Sigmoid colon (tissue), 7 donors: ENCODE measurements around the gene RANGRF. TPM values are rescaled to one million over a fixed set of nuclear protein-coding genes. Genes with fewer than 3 reads are reported as not detected.

Source experiments
- DNase-seq: peaks from one replicate; pipeline ENCODE4 v3.0.0-alpha.2; 2019
- H3K27ac ChIP-seq, 4 donors: fragments of 200-600 bp; sonication (generic); one replicate each; pipeline ENCODE4 v1.5.1; 2016 to 2019; ENCODE audit warnings: mild to moderate bottlenecking in 1 of 4
- H3K27me3 ChIP-seq, 3 donors: fragments of 200-600 bp; sonication (generic); one replicate each; pipeline ENCODE4 v1.5.1; 2019; ENCODE audit warnings: mild to moderate bottlenecking in 1 of 3
- H3K36me3 ChIP-seq, 4 donors: fragments of 200-600 bp; sonication (generic); one replicate each; pipeline ENCODE4 v1.5.1; 2016 to 2019
- H3K4me1 ChIP-seq, 4 donors: fragments of 200-600 bp; sonication (generic); one replicate each; pipeline ENCODE4 v1.5.1; 2017 to 2019
- H3K4me3 ChIP-seq, 4 donors: fragments of 200-600 bp; sonication (generic); one replicate each; pipeline ENCODE4 v1.5.1; 2017 to 2019; ENCODE audit warnings: mild to moderate bottlenecking in 2 of 4, moderate library complexity in 1 of 4
- H3K9me3 ChIP-seq, 4 donors: fragments of 200-600 bp in 3 of 4; sonication (generic) in 3 of 4; one replicate each; pipeline versions ENCODE4 v1.5.1 to v1.6.1; 2013 to 2019
- EP300 ChIP-seq, 4 donors: sonication (generic); formaldehyde crosslinking; IDR thresholded peaks; one replicate each; pipeline ENCODE4 v1.6.1; 2017; ENCODE audit warnings: antibody characterized with exemption in 4 of 4
- POLR2A ChIP-seq, 2 donors: fragments of 450-650 bp; IDR thresholded peaks; one replicate each; pipeline ENCODE4 v1.6.1; 2016; ENCODE audit warnings: antibody characterized with exemption in 2 of 2, mild to moderate bottlenecking in 2 of 2, moderate library complexity in 2 of 2
- POLR2AphosphoS5 ChIP-seq, 4 donors: sonication (generic); formaldehyde crosslinking; IDR thresholded peaks; one replicate each; pipeline ENCODE4 v1.6.1; 2017; ENCODE audit warnings: antibody characterized with exemption in 4 of 4
- WGBS, 2 donors: extraction: QIAGEN DNeasy Blood & Tissue Kit; methylation state at CpG; one replicate each; pipeline ENCODE4 v1.1.7; 2013; 5-methylcytosine and 5-hydroxymethylcytosine counted together
- intact Hi-C: fragments of 100-400 bp; cut with DNase I; formaldehyde crosslinking; loops from one replicate; pipeline ENCODE4 v1.15.1; 2023
- polyA plus RNA-seq, 3 donors: library from polyadenylated mRNA; stranded (reverse); fragments of 200-250 nt; gene quantifications; one replicate each; pipeline ENCODE4 v1.2.3, GENCODE V29; 2013
- total RNA-seq, 4 donors: library from RNA; depleted of rRNA; stranded (reverse); fragments of >200 nt; gene quantifications; one replicate each; pipeline ENCODE4 v1.1.0, GENCODE V29; 2016
- TF ChIP-seq, protein P1 (sequence below), 4 experiments: fragments of 450-650 bp in 3 of 4; fragments of 200-600 bp in 1 of 4; IDR thresholded peaks; one replicate each; pipeline ENCODE4 v1.5.1; 2016 to 2019; ENCODE audit warnings: antibody characterized with exemption in 4 of 4, mild to moderate bottlenecking in 3 of 4, moderate library complexity in 2 of 4
- donor health status: healthy with polysubstance abuse.
- donor health status: Bipolar disorder and iron deficiency.
- donor health status: healthy.

The RANGRF gene
- total and polyA plus RNA-seq, 7 donors, result 20.8 to 46.6 (median 27.5) TPM

DNA sequence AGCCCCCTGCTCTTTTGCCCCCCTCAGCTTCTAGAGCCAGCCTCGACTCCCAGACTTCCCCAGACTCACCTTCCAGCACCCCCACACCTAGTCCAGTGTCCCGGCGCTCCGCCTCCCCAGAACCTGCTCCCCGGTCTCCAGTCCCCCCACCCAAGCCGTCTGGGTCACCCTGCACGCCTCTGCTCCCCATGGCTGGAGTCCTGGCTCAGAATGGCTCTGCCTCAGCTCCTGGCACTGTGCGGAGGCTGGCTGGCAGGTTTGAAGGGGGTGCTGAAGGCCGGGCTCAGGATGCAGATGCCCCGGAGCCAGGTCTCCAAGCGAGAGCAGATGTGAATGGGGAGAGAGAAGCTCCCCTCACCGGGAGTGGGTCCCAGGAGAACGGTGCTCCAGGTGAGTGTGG lies 23.8 kb downstream of the RANGRF start:
- peaks cover 12 to 52% (median 46%) of the 10 kb centered on the region in 3 donors for H3K27me3 ChIP-seq
- DNase-seq, result no peak
- no peaks in the 10 kb centered on the region for H3K9me3 ChIP-seq
- TF ChIP-seq, protein P1, sequence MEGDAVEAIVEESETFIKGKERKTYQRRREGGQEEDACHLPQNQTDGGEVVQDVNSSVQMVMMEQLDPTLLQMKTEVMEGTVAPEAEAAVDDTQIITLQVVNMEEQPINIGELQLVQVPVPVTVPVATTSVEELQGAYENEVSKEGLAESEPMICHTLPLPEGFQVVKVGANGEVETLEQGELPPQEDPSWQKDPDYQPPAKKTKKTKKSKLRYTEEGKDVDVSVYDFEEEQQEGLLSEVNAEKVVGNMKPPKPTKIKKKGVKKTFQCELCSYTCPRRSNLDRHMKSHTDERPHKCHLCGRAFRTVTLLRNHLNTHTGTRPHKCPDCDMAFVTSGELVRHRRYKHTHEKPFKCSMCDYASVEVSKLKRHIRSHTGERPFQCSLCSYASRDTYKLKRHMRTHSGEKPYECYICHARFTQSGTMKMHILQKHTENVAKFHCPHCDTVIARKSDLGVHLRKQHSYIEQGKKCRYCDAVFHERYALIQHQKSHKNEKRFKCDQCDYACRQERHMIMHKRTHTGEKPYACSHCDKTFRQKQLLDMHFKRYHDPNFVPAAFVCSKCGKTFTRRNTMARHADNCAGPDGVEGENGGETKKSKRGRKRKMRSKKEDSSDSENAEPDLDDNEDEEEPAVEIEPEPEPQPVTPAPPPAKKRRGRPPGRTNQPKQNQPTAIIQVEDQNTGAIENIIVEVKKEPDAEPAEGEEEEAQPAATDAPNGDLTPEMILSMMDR (IDR thresholded peaks at IDR 0.05), result no peak
- TF ChIP-seq POLR2AphosphoS5 (IDR thresholded peaks at IDR 0.05) (no peak), EP300 (IDR thresholded peaks at IDR 0.05) (no peak), POLR2A (IDR thresholded peaks at IDR 0.05) (no peak)
- H3K4me1 ChIP-seq, result no peaks in the 10 kb centered on the region
- H3K27ac ChIP-seq, result no peak overlapping the region
- 69 to 83% methylated on average over 13 of the region's 13 CpGs for WGBS, 2 donors
- intact Hi-C loops, result no loop called here
- H3K4me3 ChIP-seq, result no peak overlapping the region
- no peaks in the 10 kb centered on the region for H3K36me3 ChIP-seq

DNA sequence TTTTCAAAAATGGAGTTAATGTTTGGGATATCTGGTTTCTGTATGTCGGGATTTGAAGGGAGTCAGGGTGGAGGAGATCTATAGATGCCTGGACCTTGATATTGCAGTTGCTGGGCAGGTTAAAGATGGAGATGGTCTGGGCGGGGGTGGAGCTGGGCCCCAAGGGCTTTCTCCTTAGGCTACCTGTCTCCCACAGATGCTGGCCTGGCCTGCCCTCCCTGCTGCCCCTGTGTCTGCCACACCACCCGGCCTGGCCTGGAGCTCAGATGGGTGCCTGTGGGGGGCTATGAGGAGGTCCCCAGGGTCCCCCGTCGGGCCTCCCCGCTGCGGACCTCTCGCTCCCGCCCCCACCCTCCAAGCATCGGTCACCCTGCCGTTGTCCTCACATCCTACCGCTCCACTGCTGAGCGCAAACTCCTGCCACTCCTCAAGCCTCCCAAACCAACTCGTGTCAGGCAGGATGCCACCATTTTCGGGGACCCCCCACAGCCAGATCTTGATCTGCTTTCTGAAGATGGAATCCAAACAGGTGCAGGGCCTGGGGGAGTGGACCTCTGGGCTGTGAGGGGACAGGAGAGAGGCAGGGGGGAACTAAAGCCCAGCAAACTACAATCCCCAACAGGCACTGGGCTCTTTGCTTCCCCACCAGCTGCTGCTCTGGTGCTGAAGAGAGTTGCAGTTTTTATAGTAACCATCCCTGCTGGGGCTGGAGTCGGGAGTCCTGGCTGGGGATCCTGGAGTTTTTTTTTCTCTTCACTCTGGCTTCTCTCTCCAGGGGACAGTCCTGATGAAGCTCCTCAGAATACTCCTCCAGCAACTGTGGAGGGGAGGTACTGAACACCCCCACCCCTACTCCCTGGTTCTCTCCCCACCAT lies 24.5 kb downstream of the RANGRF start:
- no peak for DNase-seq
- intact Hi-C loops, result no loop called here
- Histone ChIP-seq H3K9me3 (no peaks in the 10 kb centered on the region), H3K27ac (no peak overlapping the region), H3K4me3 (no peak overlapping the region), H3K4me1 (no peaks in the 10 kb centered on the region), H3K36me3 (no peaks in the 10 kb centered on the region), H3K27me3 (peaks cover 12 to 57% (median 49%) of the 10 kb centered on the region in 3 donors)
- TF ChIP-seq, protein P1 (IDR thresholded peaks at IDR 0.05), result no peak
- 62 to 76% methylated on average over 16 of the region's 16 CpGs for WGBS, 2 donors

DNA sequence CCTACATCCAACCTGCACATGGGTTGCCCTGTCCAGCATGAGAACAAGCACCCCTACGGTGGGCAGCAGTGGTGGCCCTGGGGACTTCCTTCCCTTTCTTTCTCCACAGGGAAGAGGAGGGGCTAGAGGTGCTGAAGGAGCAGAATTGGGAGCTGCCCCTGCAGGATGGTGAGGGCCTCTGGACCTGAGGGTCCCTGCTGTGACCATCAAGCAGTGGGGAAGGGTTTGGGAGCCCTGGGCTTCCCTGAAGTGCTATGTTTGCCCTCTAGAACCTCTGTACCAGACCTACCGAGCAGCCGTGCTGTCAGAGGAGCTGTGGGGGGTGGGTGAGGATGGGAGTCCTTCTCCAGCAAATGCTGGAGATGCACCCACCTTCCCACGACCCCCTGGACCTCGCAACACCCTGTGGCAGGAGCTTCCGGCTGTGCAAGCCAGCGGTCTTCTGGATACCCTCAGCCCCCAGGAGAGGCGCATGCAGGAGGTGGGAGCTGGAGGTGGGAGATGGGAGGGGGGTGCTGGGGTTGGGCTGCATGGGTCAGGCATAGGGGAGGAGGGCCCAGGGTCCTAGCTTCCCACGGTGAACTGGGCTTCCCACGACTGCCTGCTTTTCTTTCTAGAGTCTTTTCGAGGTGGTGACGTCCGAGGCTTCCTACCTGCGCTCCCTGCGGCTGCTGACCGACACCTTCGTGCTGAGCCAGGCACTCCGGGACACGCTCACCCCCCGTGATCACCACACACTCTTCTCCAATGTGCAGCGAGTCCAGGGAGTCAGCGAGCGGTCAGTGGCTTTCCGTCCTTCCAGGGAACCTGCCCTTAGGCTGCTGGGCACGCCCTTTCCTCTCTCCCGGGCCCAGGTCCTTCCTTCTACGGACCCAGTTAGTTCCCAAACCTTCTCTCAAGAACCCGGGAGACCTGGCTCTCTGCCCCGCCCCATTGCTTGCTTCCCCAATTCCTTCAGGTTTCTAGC lies 26.6 kb downstream of the RANGRF start:
- intact Hi-C loops, result no loop called here
- TF ChIP-seq POLR2A (IDR thresholded peaks at IDR 0.05) (no peak), EP300 (IDR thresholded peaks at IDR 0.05) (no peak), POLR2AphosphoS5 (IDR thresholded peaks at IDR 0.05) (no peak)
- TF ChIP-seq, protein P1 (IDR thresholded peaks at IDR 0.05), result no peak
- no peak for DNase-seq
- whole genome bisulfite sequencing, 2 donors, result 14 to 31% methylated on average over 29 of the region's 29 CpGs
- H3K4me3 ChIP-seq, result no peak overlapping the region
- no peaks in the 10 kb centered on the region for H3K36me3 ChIP-seq
- H3K27ac ChIP-seq, result no peak overlapping the region
- no peaks in the 10 kb centered on the region for H3K9me3 ChIP-seq
- peaks cover 12 to 62% (median 49%) of the 10 kb centered on the region in 3 donors for H3K27me3 ChIP-seq
- no peaks in the 10 kb centered on the region for H3K4me1 ChIP-seq

DNA sequence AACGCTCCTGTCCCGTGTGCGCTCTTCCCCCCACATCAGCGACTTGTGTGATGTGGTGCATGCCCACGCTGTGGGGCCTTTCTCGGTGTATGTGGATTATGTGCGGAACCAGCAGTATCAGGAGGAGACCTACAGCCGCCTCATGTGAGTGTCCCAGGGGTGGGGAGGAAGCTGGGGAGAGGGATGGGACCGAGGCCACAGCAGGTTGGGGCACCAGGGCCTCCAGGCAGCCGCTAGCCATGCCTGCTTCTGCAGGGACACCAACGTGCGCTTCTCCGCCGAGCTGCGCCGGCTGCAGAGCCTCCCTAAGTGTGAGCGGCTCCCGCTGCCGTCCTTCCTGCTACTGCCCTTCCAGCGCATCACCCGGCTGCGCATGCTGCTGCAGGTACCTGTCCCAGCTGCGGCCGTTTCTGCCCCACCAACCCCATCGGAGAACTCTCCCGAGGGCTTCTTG lies 27.3 kb downstream of the RANGRF start:
- Histone ChIP-seq H3K4me1 (no peaks in the 10 kb centered on the region), H3K27me3 (peaks cover 12 to 62% (median 49%) of the 10 kb centered on the region in 3 donors), H3K27ac (no peak overlapping the region), H3K4me3 (no peak overlapping the region), H3K9me3 (no peaks in the 10 kb centered on the region), H3K36me3 (no peaks in the 10 kb centered on the region)
- intact Hi-C loops, result no loop called here
- DNase-seq, result no peak
- WGBS, 2 donors, result 23 to 53% methylated on average over 26 of the region's 26 CpGs
- TF ChIP-seq POLR2AphosphoS5 (IDR thresholded peaks at IDR 0.05) (no peak), POLR2A (IDR thresholded peaks at IDR 0.05) (no peak), EP300 (IDR thresholded peaks at IDR 0.05) (no peak)
- TF ChIP-seq, protein P1 (IDR thresholded peaks at IDR 0.05), result no peak
